Measurements from ENCODE around the gene SLC9A9. TPM values are rescaled to one million over a fixed set of nuclear protein-coding genes. Genes with fewer than 3 reads are reported as not detected.

The SLC9A9 gene
- total RNA-seq, 3 donors from 2014 or later (not counting 1 experiment from before 2014, with no cell fraction given), result 24.0 to 29.1 (median 27.2) TPM

DNA sequence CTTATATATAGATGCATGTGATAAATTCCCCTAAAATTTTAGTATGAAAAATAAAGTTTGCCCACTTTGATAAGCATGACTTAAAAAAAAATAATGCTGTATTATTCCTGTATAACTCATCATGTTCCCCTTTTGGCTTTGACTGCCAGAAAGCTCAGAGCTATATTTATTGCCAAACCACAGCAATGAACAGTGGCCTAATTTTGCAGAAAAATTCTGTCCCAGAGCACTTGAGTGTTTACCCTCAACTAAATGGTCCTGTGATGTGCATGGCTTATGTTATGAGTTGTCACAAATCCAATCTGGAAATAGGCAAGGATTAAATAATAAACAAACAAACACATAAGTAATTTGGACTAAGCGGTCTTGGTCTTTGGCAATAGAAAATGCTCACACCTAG is 276.7 kb downstream of the SLC9A9 start:
- H3K36me3 ChIP-seq (ENCODE audit: control insufficient read depth, insufficient read depth, low read length), result peaks cover 5% of the 10 kb centered on the region
- H3K4me3 ChIP-seq (ENCODE audit: low read length), result no peak overlapping the region
- intact Hi-C loops (cut with micrococcal nuclease), result no loop called here
- no peaks in the 10 kb centered on the region for H3K4me1 Mint-ChIP-seq
- WGBS (ENCODE audit: insufficient coverage), result 100% methylated on average over 1 of the region's 1 CpG
- TF ChIP-seq, protein P1, sequence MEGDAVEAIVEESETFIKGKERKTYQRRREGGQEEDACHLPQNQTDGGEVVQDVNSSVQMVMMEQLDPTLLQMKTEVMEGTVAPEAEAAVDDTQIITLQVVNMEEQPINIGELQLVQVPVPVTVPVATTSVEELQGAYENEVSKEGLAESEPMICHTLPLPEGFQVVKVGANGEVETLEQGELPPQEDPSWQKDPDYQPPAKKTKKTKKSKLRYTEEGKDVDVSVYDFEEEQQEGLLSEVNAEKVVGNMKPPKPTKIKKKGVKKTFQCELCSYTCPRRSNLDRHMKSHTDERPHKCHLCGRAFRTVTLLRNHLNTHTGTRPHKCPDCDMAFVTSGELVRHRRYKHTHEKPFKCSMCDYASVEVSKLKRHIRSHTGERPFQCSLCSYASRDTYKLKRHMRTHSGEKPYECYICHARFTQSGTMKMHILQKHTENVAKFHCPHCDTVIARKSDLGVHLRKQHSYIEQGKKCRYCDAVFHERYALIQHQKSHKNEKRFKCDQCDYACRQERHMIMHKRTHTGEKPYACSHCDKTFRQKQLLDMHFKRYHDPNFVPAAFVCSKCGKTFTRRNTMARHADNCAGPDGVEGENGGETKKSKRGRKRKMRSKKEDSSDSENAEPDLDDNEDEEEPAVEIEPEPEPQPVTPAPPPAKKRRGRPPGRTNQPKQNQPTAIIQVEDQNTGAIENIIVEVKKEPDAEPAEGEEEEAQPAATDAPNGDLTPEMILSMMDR (IDR thresholded peaks at IDR 0.05), result no peak
- DNase-seq (no peak), ATAC-seq (no peak)
- H3K36me3 Mint-ChIP-seq, result no peaks in the 10 kb centered on the region
- H3K27me3 Mint-ChIP-seq (ENCODE audit: low read depth in 2 of 2), result no peaks in the 10 kb centered on the region
- no peak overlapping the region for H3K27ac Mint-ChIP-seq
- no peaks in the 10 kb centered on the region for H3K27me3 ChIP-seq (ENCODE audit: control insufficient read depth, insufficient read depth, low read length)
- H3K27ac ChIP-seq (ENCODE audit: low read length), result no peak overlapping the region
- no peaks in the 10 kb centered on the region for H3K9me3 Mint-ChIP-seq
- H3K9me3 ChIP-seq (ENCODE audit: control insufficient read depth, insufficient read depth, low read length), result no peaks in the 10 kb centered on the region
- H3K4me3 Mint-ChIP-seq, result no peak overlapping the region
- H3K4me1 ChIP-seq (ENCODE audit: control insufficient read depth, insufficient read depth, low read length), result no peaks in the 10 kb centered on the region

GRCh38 chr3:143567823-143568222 is 280.4 kb downstream of the SLC9A9 start:
- DNase-seq, result no peak
- Mint-ChIP-seq H3K27ac (no peak overlapping the region), H3K4me3 (no peak overlapping the region), H3K4me1 (peaks cover 0 to 4% of the 10 kb centered on the region in 2 donors), H3K27me3 (ENCODE audit: low read depth in 2 of 2) (no peaks in the 10 kb centered on the region), H3K36me3 (no peaks in the 10 kb centered on the region), H3K9me3 (no peaks in the 10 kb centered on the region)
- H3K27ac ChIP-seq (ENCODE audit: low read length), result no peak overlapping the region
- H3K4me3 ChIP-seq (ENCODE audit: low read length), result no peak overlapping the region
- TF ChIP-seq, protein P1 (IDR thresholded peaks at IDR 0.05), result no peak
- H3K36me3 ChIP-seq (ENCODE audit: control insufficient read depth, insufficient read depth, low read length), result no peaks in the 10 kb centered on the region
- intact Hi-C loops (cut with micrococcal nuclease), result no loop called here
- H3K27me3 ChIP-seq (ENCODE audit: control insufficient read depth, insufficient read depth, low read length), result no peaks in the 10 kb centered on the region
- no peak for ATAC-seq
- no peaks in the 10 kb centered on the region for H3K9me3 ChIP-seq (ENCODE audit: control insufficient read depth, insufficient read depth, low read length)
- no peaks in the 10 kb centered on the region for H3K4me1 ChIP-seq (ENCODE audit: control insufficient read depth, insufficient read depth, low read length)
- WGBS (ENCODE audit: insufficient coverage), result 94% methylated on average over 2 of the region's 2 CpGs

DNA sequence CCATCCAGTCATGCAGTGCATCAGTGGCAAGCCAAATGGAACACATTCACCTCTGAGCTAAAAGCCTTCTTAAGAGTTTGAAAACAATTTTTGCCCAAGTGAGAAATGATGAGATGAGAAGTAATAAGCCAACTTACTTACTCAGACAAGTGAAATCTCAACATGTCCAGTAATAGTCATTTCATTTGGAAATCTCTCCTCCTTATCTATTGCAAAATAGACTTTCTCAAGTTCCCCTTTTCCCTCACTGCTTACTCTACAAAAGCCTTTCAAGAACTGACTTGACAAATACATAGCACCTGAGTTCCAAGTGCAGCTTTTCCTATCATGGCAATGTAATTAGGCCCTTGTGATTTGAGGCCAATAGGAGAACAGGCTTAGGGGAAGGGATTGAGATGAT is 282.3 kb downstream of the SLC9A9 start:
- Histone ChIP-seq H3K36me3 (ENCODE audit: control insufficient read depth, insufficient read depth, low read length) (no peaks in the 10 kb centered on the region), H3K9me3 (ENCODE audit: control insufficient read depth, insufficient read depth, low read length) (no peaks in the 10 kb centered on the region), H3K27ac (ENCODE audit: low read length) (no peak overlapping the region), H3K4me3 (ENCODE audit: low read length) (no peak overlapping the region), H3K4me1 (ENCODE audit: control insufficient read depth, insufficient read depth, low read length) (no peaks in the 10 kb centered on the region), H3K27me3 (ENCODE audit: control insufficient read depth, insufficient read depth, low read length) (no peaks in the 10 kb centered on the region)
- H3K27me3 Mint-ChIP-seq (ENCODE audit: low read depth in 2 of 2), result no peaks in the 10 kb centered on the region
- H3K4me3 Mint-ChIP-seq, result no peak overlapping the region
- peaks cover 0 to 4% of the 10 kb centered on the region in 2 donors for H3K4me1 Mint-ChIP-seq
- TF ChIP-seq, protein P1 (IDR thresholded peaks at IDR 0.05), result no peak
- H3K36me3 Mint-ChIP-seq, result no peaks in the 10 kb centered on the region
- H3K27ac Mint-ChIP-seq, result no peak overlapping the region
- DNase-seq, result no peak
- ATAC-seq, result no peak
- intact Hi-C loops (cut with micrococcal nuclease), result no loop called here
- no peaks in the 10 kb centered on the region for H3K9me3 Mint-ChIP-seq

GRCh38 chr3:143563786-143564185 is 284.5 kb downstream of the SLC9A9 start:
- TF ChIP-seq, protein P1 (IDR thresholded peaks at IDR 0.05), result no peak
- H3K4me3 Mint-ChIP-seq, result no peak overlapping the region
- no peak overlapping the region for H3K4me3 ChIP-seq (ENCODE audit: low read length)
- no peaks in the 10 kb centered on the region for H3K9me3 ChIP-seq (ENCODE audit: control insufficient read depth, insufficient read depth, low read length)
- DNase-seq (no peak), ATAC-seq (no peak)
- H3K27me3 Mint-ChIP-seq (ENCODE audit: low read depth in 2 of 2), result no peaks in the 10 kb centered on the region
- no peaks in the 10 kb centered on the region for H3K36me3 ChIP-seq (ENCODE audit: control insufficient read depth, insufficient read depth, low read length)
- no peaks in the 10 kb centered on the region for H3K4me1 ChIP-seq (ENCODE audit: control insufficient read depth, insufficient read depth, low read length)
- intact Hi-C loops (cut with micrococcal nuclease), result no loop called here
- H3K9me3 Mint-ChIP-seq, result no peaks in the 10 kb centered on the region
- no peak overlapping the region for H3K27ac ChIP-seq (ENCODE audit: low read length)
- 88% methylated on average over 1 of the region's 3 CpGs for WGBS (ENCODE audit: insufficient coverage)
- H3K36me3 Mint-ChIP-seq, result no peaks in the 10 kb centered on the region
- no peaks in the 10 kb centered on the region for H3K27me3 ChIP-seq (ENCODE audit: control insufficient read depth, insufficient read depth, low read length)
- H3K27ac Mint-ChIP-seq, result no peak overlapping the region
- peaks cover 0 to 4% of the 10 kb centered on the region in 2 donors for H3K4me1 Mint-ChIP-seq

Measured in natural killer cell (primary cell).